ENCODE results near the gene BABAM2.

DNA sequence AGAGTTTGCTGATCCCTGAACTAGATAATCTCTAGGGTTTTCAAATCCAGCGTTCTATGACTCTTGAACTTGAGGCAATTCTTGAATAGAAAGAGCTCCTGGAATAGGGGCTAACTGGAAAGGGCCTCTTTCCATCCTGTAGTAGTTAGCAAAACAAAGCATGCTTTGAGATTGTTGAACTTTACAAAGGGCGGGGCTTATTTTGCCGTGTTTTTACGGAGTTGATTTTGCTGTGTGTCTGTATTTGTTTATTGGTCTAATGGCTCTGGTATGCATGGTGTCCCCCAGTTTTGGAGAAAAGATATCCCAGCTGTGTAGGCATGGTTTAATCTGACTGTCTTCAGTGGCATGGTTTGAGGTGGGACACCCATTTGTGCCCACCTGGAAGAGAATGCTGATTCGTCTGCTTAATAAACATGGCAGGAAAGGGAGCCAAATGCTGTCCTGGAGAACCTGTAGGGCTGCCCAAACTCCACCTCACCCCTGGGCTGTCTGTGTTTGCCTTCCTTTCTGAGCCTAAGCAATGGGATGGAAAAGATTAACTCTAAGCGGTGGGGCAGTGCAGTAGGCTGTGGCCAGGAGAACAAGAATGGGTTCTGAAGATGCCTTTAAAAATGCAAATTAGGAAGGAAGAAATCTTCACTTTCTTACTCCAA, 428.1 kb downstream of the BABAM2 start:
- TF ChIP-seq, protein P1, sequence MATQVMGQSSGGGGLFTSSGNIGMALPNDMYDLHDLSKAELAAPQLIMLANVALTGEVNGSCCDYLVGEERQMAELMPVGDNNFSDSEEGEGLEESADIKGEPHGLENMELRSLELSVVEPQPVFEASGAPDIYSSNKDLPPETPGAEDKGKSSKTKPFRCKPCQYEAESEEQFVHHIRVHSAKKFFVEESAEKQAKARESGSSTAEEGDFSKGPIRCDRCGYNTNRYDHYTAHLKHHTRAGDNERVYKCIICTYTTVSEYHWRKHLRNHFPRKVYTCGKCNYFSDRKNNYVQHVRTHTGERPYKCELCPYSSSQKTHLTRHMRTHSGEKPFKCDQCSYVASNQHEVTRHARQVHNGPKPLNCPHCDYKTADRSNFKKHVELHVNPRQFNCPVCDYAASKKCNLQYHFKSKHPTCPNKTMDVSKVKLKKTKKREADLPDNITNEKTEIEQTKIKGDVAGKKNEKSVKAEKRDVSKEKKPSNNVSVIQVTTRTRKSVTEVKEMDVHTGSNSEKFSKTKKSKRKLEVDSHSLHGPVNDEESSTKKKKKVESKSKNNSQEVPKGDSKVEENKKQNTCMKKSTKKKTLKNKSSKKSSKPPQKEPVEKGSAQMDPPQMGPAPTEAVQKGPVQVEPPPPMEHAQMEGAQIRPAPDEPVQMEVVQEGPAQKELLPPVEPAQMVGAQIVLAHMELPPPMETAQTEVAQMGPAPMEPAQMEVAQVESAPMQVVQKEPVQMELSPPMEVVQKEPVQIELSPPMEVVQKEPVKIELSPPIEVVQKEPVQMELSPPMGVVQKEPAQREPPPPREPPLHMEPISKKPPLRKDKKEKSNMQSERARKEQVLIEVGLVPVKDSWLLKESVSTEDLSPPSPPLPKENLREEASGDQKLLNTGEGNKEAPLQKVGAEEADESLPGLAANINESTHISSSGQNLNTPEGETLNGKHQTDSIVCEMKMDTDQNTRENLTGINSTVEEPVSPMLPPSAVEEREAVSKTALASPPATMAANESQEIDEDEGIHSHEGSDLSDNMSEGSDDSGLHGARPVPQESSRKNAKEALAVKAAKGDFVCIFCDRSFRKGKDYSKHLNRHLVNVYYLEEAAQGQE (IDR thresholded peaks at IDR 0.05), result no peak
- TF ChIP-seq, protein P2, sequence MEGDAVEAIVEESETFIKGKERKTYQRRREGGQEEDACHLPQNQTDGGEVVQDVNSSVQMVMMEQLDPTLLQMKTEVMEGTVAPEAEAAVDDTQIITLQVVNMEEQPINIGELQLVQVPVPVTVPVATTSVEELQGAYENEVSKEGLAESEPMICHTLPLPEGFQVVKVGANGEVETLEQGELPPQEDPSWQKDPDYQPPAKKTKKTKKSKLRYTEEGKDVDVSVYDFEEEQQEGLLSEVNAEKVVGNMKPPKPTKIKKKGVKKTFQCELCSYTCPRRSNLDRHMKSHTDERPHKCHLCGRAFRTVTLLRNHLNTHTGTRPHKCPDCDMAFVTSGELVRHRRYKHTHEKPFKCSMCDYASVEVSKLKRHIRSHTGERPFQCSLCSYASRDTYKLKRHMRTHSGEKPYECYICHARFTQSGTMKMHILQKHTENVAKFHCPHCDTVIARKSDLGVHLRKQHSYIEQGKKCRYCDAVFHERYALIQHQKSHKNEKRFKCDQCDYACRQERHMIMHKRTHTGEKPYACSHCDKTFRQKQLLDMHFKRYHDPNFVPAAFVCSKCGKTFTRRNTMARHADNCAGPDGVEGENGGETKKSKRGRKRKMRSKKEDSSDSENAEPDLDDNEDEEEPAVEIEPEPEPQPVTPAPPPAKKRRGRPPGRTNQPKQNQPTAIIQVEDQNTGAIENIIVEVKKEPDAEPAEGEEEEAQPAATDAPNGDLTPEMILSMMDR (IDR thresholded peaks at IDR 0.05; ENCODE audit: low read depth, low read length, missing input control), result no peak
- TF ChIP-seq RXRA (IDR thresholded peaks at IDR 0.05), result no peak
- no peak for TF ChIP-seq NR2F2 (IDR thresholded peaks at IDR 0.05)
- TF ChIP-seq, protein P3, sequence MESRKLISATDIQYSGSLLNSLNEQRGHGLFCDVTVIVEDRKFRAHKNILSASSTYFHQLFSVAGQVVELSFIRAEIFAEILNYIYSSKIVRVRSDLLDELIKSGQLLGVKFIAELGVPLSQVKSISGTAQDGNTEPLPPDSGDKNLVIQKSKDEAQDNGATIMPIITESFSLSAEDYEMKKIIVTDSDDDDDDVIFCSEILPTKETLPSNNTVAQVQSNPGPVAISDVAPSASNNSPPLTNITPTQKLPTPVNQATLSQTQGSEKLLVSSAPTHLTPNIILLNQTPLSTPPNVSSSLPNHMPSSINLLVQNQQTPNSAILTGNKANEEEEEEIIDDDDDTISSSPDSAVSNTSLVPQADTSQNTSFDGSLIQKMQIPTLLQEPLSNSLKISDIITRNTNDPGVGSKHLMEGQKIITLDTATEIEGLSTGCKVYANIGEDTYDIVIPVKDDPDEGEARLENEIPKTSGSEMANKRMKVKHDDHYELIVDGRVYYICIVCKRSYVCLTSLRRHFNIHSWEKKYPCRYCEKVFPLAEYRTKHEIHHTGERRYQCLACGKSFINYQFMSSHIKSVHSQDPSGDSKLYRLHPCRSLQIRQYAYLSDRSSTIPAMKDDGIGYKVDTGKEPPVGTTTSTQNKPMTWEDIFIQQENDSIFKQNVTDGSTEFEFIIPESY (IDR thresholded peaks at IDR 0.05), result no peak
- TF ChIP-seq, protein P4, sequence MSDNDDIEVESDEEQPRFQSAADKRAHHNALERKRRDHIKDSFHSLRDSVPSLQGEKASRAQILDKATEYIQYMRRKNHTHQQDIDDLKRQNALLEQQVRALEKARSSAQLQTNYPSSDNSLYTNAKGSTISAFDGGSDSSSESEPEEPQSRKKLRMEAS (IDR thresholded peaks at IDR 0.05), result no peak
- no peak for TF ChIP-seq GABPA (IDR thresholded peaks at IDR 0.05 in 1 of 2, conservative IDR thresholded peaks at IDR 0.05 in 1 of 2)
- TF ChIP-seq TAF1 (conservative IDR thresholded peaks at IDR 0.05), result no peak
- no peak for TF ChIP-seq RAD21 (IDR thresholded peaks at IDR 0.05)
- no peak for TF ChIP-seq YY1 (IDR thresholded peaks at IDR 0.05)

Measured in liver (tissue), 3 donors.